ENCODE measurements around the gene BCKDHB.
"Not testable (repeated sequence)": the region's sequence is repeated elsewhere in the genome, so short reads cannot be mapped to it uniquely, and the experiment has no call there.

The BCKDHB gene

DNA sequence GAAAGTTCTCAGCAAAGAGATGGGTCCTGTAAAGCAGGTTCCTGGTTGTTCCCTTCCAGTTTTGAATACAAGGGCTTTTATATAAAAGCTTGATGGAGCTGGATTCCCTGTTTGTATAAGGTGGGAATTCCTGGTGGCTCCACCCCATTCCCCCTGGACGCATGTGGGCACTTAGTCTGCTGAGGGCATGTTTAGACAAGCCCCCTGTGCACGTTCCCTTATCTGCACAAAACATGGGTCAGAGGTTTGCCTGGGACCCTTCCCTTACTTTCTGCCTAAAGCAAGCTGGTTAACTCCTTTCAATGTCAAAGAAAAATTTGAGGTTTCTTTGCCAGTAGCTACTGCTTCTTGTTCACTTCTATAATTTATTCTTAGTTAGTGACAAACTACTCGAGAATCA is 181.1 kb downstream of the BCKDHB start:
- DNase-seq (ENCODE audit: low spot score) = no peak
- Histone ChIP-seq H3K4me3 (no peak overlapping the region), H3K27ac (no peak overlapping the region)
- TF ChIP-seq, protein P1, sequence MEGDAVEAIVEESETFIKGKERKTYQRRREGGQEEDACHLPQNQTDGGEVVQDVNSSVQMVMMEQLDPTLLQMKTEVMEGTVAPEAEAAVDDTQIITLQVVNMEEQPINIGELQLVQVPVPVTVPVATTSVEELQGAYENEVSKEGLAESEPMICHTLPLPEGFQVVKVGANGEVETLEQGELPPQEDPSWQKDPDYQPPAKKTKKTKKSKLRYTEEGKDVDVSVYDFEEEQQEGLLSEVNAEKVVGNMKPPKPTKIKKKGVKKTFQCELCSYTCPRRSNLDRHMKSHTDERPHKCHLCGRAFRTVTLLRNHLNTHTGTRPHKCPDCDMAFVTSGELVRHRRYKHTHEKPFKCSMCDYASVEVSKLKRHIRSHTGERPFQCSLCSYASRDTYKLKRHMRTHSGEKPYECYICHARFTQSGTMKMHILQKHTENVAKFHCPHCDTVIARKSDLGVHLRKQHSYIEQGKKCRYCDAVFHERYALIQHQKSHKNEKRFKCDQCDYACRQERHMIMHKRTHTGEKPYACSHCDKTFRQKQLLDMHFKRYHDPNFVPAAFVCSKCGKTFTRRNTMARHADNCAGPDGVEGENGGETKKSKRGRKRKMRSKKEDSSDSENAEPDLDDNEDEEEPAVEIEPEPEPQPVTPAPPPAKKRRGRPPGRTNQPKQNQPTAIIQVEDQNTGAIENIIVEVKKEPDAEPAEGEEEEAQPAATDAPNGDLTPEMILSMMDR (IDR thresholded peaks at IDR 0.05) = no peak

DNA sequence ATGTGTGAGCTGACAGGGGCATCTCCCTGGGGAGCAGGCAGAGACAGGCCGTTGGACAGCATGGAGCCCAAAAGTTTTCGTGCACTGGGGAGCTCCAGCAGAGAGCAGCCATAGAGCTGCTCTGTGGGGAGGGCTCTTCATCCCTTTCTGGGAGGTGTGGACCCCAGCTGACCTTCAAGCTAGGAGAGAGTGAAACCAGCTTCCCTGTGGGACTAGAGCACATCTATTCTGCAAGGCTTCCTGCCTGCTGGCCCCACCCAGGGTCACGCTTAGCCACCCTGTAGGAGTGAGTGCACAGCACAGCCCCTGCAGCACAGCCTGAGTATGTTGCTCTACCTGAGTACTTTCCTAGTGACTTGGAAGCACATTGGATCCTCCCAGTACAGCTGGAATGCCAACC is 183.3 kb downstream of the BCKDHB start:
- Histone ChIP-seq H3K4me3 (no peak overlapping the region), H3K27ac (no peak overlapping the region)
- no peak for DNase-seq (ENCODE audit: low spot score)
- TF ChIP-seq, protein P1 (IDR thresholded peaks at IDR 0.05) = no peak

DNA sequence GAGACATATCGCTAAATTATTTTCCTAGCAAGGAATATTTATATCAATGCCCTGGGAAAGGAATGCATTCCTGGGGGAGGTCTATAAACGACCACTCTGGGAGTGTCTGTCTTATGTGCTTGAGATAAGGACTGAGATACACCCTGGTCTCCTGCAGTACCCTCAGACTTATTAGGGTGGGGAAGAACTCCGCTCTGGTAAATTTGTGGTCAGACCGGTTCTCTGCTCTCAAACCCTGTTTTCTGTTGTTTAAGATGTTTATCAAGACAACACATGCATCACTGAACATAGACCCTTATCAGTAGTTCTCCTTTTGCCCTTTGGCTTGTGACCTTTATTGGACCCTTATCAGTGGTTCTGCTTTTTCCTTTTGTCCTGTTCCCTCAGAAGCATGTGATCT is 188.1 kb downstream of the BCKDHB start:
- not testable (repeated sequence) for H3K4me3 ChIP-seq; DNase-seq (ENCODE audit: low spot score); H3K27ac ChIP-seq

DNA sequence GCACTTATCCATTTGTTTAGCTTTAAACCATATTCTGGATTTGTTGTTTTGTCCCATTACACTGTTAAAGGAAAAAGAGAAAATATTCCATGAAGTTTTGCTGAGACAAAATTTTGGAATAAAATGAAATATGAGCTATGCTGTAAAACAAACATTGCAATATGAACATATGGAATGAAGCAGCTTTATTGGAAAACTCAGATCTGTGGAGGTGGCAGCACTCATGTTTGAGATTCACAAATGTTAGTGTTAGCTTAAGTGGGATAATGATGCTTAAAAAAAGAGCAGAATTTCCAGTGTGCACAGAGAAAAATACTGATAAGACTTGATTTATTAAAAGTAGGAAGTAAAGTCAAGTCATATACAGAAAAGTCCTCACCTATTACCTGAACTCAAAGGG is 196.2 kb downstream of the BCKDHB start:
- no peak for DNase-seq (ENCODE audit: low spot score)
- no peak overlapping the region for H3K4me3 ChIP-seq
- no peak overlapping the region for H3K27ac ChIP-seq
- TF ChIP-seq, protein P1 (IDR thresholded peaks at IDR 0.05) = no peak

DNA sequence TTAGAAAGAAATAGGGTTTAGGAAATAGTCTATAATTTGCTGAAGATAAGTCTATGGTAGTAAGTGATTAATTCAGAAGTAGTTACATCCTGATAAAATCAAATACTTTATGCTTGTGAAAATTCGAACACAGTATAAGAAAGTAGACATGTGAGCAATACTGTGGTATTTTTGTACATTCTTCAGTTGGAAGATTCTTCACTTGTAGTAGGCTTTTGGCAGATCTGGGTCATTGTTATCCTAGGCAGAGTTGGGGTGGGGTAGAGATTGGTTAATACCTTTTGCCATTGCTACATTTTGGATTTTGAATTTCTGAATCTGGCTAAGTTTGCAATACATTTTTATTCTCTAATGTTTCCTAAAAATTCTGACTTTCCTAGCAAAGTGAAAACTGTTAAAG is 197.5 kb downstream of the BCKDHB start:
- DNase-seq (ENCODE audit: low spot score) = no peak
- Histone ChIP-seq H3K4me3 (no peak overlapping the region), H3K27ac (no peak overlapping the region)
- TF ChIP-seq, protein P1 (IDR thresholded peaks at IDR 0.05) = no peak

DNA sequence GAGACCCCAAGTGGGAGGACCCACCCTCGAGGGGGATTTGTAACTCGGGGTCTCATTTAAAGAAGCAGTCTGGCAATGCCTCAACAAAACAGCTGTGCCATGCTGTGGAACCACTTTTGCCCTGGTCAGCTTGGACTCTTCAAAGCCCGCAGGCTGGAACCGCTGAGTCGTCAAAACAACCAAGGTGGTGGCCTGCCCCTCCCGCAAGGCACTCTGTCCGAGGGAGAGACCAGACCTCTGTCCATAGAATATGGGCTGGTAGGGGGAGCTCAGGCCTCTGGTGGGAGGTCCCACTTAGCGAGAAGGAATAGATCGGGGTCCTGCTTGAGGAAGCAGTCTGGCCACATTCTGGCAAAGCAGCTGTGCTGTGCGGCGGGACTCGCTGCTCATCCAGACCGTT is 208.1 kb downstream of the BCKDHB start:
- no peak overlapping the region for H3K27ac ChIP-seq
- no peak for DNase-seq (ENCODE audit: low spot score)
- TF ChIP-seq, protein P1 (IDR thresholded peaks at IDR 0.05) = no peak
- H3K4me3 ChIP-seq = no peak overlapping the region

DNA sequence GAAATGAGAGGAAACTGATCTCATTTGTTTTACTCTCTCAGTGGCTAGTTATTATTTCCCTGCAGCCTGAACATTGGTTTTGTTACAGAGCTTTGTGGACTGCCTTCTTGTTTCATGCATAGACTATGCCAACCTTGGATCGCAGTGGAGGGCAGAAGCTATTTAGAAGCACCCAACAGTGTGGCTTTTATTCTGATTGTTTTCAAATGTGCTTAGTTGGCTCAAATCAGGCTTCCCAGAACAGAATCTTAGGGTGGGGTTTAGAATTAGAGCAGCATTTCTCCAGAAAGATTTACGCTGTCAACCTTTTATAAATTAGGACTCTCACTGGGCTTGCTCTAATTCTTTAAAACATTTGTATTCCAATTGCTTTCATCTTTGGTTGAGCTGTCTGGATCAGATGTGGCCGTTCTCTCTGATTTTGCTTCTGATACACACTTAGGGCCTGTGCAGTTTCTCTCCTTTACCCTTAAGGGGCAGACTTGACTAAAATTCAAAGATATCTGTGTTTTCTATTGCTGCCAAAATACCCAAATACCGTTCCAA is 210.3 kb downstream of the BCKDHB start:
- no peak for DNase-seq (ENCODE audit: low spot score)
- Histone ChIP-seq H3K4me3 (no peak overlapping the region), H3K27ac (no peak overlapping the region)
- TF ChIP-seq, protein P1 (IDR thresholded peaks at IDR 0.05) = no peak

DNA sequence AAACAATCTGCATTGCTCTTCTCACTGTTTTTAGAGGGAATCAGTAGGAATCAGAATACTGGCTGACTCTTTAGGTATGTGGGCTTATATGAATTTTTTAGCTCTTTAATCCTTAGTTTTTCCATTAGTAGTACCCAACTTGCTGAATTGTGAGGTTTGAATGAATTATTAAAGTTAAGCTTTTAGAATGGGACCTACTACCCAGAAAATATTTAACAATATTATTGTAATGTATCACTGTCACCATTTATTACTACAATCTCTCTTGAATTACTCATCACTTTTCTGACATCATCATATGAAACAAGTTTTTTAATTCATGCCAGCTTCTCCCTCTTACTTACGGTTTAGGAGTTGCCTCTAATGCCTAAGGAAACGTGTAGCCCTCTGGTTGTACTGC is 212.7 kb downstream of the BCKDHB start:
- TF ChIP-seq, protein P1 (IDR thresholded peaks at IDR 0.05) = no peak
- Histone ChIP-seq H3K27ac (no peak overlapping the region), H3K4me3 (no peak overlapping the region)
- no peak for DNase-seq (ENCODE audit: low spot score)

Measured in coronary artery (tissue), 2 donors.